Stimulated activated CD8-positive, alpha-beta memory T cell treated with anti-CD3 and anti-CD28 coated beads, Interleukin-4, amount 100 ng/mL, for 48 hours (primary cell): ENCODE measurements around the gene TXNRD1.
A peak's percentile ranks its signal among the peaks of the same experiment; 100 is the strongest.

Experiments used
- DNase-seq: peaks from one replicate; pipeline ENCODE4 v3.0.0-alpha.2; 2020

Gene TXNRD1

DNA sequence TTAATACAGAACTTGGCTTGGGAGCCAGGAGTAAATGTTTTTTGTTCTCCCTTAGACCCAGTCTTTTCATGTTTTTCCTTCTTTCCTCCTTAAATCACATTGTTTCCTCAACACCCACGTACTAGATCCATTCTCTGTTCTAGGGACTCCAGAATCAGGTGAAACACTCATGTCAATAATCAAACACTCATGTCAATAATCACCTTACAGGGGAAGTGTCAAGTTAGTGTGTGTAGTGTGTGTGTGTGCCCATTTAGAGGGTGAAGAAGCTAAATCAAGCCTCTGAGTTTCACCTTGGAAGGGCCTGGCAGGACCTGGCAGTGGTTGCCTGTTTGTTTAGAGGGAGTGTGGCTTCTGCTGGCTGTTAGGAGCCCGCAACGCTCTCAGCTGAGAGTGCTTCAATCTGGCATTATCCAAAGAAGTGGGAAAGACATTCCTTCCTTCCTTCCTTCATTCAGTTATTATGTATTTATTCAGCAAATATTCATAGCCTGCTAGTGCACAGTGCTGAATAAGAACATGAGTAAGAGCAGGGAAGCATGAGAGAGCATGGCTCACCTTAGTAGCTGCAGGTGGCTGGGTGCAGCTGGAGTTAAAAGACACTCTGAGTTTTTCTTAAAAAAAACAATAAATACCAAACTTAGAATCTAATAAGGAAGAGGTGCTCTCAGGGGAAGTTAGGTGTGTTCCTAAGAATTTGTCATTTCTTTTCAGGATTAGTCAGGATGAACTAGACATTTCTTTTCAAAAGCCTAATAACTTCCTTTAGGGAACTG, 70.3 kb downstream of the TXNRD1 start:
- no peak for DNase-seq

DNA sequence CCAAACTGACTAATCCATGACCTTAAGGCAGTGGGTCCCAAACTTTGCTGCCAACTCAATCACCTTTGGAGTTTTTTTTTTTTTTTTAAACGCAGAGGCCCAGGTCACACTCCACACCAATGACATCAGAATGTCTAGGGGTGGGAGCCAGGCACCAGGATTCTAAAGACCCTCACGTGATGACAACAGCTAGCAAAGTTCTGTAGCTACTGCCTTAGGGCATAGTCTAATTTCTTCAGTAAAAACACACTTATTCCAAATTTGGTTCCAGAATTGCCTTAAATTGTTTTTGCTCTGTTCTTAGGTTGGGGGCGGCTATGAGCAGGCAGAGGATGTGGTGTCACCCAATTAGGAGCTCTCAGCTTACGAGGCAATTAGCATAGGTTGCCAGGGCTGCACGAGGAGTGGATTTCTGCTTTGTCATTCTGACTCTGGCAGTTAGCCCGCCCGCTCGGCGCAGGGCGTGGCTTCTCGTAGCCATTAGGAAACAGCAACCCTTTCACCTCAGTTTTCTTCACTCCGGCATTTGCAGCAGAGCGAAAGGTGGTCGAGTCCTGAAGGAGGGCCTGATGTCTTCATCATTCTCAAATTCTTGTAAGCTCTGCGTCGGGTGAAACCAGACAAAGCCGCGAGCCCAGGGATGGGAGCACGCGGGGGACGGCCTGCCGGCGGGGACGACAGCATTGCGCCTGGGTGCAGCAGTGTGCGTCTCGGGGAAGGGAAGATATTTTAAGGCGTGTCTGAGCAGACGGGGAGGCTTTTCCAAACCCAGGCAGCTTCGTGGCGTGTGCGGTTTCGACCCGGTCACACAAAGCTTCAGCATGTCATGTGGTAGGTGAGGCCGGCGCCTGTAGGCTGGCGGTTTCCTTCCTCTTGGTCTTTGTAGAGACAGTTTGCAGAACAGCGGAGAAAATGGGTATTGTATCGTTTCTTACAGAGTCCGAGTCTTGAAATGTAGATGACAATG, 71.2 kb downstream of the TXNRD1 start:
- peak; percentile 91 for DNase-seq

DNA sequence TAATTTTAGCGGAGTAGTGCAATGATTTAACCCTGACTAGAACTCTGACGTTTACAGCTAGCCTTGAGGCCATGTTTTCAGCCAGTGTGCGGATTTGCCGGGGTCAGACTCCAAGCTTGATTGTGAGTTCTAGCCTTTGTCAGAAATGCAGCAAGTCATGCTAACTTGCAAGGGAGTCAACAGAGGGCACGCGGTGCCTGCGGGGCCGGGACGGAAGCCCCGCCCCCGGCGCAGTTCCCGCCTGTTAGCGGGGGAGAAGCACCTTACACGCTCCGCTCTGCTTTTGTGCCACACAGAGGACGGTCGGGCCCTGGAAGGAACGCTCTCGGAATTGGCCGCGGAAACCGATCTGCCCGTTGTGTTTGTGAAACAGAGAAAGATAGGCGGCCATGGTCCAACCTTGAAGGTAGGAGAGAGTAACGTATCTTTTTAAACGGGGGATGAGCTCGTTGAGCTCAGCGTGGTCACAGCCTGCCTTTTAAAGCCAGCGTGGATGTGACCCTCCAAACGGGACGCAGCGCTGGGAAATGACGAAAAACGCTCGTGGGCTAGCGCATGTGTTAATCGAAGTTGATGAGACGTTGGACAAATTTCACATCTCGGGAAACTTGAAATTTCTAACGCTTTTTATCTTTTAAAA, 73.2 kb downstream of the TXNRD1 start:
- peak; percentile 88 for DNase-seq

DNA sequence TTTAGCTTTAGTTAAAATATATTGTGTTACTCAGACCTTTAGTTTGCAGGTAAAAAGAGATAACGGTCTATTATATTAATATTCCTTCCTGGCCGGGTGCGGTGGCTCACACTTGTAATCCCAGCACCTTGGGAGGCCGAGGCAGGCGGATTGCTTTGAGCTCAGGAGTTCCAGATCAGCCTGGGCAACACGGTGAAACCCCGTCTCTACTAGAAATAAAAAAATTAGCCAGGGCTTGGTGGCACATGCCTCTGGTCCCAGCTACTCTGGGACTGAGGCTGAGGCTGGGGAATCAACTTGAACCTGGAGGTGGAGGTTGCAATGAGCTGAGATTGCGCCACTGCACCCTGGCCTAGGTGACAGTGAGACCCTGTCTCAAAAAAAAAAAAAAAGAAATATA, 74.7 kb downstream of the TXNRD1 start:
- no peak for DNase-seq

DNA sequence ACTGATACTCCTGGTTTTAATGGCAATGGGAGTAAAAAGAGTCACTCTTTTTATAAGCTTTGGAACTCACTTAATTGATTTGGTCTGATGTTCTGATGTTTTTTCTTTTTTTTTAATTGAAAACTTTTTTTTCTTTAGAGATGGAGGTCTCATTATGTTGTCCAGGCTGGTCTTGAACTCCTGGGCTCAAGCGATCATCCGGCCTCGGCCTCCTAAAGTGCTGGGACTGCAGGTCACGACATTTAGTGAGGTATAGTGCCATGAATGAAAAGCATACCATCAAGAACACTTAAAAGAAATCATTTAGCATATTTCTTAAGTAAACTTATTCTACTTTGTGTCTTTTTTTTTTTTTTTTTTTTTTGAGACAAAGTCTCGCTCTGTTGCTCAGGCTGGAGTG, 75.3 kb downstream of the TXNRD1 start:
- DNase-seq, result no peak

DNA sequence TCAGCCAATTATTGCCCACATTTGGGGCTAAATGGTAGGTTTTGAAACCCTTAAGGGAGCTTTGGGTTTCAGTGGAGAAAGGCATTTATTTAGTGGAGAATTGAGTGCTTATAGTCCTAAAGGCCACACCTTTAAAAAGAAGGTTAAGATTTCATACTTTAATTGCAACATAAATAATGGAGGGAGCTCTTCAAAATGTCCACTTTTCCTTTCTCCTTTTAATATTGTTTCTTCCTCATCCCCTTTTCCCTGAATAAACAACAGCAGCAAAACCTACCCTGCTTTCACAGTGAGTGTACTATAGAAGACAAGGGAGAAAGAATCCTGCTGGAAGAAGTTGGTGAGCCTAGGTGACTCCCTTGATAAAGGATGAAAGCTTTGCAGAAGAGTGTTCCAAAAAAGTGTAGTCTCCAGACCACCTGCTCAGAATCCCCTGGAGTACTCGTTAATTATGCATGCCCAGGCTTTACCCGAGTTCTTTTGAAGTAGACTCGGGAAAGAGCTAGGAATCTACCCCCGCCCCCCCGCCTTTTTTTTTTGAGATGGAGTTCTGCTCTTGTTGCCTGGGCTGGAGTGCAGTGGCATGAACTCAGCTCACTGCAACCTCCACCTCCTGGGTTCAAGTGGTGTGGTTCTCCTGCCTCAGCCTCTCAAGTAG, 76.4 kb downstream of the TXNRD1 start:
- no peak for DNase-seq

DNA sequence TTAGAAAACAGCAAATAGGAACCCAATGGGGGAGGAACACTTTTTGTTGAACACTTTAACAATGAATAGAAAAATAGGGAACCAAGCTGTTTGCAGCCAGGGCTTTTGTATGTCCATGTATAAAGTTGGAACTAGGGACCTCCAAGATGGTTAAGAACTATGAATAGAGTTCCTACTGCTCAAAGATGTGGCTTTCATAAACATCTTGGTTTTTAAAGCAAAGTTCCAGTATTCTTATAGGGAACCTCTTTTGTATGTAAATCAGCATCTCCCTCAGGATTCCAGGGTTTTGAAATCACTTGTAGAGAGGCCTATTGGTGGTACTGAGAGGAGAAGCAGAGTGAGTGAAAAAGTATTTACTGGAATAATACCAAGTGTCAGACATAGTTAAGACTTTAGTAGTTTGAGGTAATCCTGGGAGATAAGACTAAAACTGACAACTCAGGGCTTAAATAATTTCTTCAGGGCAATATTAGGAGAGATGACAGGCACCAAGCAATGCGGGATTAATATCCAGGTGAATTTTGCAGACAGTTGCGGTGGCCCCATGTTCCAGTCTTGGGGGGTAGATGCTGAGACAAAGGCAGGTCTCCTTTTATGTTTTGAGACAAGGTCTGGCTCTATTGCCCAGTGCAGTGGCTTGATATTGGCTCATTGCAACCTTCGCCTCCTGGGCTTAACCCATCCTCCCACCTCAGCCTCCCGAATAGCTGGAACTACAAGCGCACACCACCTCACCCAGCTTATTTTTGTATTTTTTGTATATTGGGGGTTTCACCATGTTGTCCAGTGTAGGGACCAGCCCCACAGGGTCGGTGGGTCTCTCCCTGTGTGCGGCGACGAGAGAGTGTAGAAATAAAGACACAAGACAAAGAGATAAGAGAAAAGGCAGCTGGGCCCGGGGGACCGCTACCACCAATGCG, 77.6 kb downstream of the TXNRD1 start:
- DNase-seq, result no peak

DNA sequence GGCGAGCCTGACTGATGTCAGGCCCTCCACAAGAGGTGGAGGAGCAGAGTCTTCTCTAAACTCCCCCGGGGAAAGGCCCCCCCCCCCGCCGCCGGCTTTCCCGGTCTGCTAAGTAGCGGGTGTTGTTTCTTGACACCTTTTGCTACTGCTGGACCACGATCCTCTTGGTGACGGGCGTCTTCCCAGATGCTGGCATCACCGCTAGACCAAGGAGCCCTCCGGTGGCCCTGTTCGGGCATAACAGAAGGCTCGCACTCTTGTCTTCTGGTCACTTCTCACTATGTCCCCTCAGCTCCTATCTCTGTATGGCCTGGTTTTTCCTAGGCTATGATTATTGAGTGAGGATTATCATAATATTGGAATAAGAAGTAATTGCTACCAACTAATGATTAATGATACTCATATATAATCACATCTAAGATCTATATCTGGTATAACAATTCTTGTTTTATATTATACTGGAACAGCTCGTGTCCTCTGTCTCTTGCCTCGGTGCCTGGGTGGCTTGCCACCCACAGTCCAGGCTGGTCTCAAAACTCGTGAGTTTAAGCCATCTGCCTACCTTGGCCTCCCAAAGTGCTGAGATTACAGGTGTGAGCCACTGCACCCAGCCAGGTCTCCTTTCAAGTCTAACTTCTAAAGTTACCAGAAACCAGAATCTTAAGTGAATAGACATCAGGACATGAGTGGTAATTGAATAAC, 78.7 kb downstream of the TXNRD1 start:
- peak; percentile 41 for DNase-seq

DNA sequence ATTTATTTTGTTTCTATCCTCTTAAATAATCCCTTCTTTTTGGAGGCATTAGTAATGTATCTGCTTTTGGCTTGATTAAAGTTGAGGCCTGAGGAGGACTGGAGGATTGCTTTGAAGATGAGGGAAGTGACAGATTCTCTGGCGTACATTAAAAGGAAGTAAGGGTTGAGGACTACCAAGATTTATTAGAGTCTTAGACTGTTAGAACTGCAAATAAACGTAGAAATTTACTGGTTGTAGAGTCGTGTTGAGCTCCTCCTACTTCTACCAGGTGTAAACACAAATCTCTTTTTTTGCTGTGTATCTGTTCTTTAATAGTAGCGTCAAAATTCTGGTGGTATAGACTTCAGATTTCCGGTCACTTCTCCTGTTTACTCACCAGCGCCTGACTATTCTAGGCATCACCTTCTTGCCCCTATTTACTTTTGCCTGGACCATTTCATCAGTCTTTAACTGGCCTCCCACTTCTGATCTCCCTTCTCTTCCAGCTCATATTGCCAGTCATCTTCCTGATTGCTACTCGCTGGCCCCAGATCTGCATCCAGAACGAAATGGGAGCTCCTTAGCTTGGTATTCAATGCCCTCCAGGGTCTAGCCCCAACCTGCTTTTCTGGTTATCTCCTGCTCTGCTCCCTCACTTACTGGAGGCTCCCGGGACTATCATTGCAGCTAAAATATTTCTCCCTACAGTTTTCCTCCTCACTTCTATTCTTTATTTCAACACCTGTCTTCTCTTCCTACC, 79.5 kb downstream of the TXNRD1 start:
- no peak for DNase-seq

DNA sequence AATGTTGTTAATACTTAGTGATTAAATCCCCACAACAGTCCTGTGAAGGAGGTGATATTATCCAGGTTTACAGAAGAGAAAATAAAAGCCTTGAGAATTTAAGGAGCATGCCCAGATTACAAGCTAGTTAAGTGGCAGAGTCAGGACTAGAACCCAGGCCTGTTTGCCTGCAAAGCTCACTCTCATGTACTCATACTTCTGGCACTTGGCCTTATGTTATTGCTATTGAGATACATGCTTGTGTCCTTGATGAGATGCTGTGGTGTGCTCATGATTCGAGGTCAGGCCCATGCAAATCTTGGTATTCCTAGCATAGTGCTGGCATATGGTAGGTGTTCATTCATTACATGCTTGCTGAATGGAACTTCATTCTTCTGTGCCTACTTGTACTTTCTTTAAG, 80.4 kb downstream of the TXNRD1 start:
- no peak for DNase-seq

DNA sequence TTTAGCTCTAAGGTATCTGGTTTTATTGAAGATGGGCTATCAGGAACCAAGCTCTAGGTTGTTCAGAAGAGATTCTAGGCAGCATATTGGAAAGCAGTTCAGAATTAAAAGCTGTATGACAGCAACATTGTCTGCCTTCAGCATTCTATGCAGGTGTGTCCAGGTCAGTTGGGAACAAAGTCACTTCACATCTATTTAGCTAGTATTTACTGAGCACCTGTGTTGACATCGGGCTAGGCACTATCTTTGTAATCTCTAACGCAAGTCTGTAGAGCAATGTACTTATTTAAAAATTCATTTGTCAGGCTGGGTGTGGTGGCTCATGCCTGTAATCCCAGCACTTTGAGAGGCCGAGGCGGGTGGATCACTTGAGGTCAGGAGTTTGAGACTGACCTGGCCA, 81.1 kb downstream of the TXNRD1 start:
- no peak for DNase-seq

DNA sequence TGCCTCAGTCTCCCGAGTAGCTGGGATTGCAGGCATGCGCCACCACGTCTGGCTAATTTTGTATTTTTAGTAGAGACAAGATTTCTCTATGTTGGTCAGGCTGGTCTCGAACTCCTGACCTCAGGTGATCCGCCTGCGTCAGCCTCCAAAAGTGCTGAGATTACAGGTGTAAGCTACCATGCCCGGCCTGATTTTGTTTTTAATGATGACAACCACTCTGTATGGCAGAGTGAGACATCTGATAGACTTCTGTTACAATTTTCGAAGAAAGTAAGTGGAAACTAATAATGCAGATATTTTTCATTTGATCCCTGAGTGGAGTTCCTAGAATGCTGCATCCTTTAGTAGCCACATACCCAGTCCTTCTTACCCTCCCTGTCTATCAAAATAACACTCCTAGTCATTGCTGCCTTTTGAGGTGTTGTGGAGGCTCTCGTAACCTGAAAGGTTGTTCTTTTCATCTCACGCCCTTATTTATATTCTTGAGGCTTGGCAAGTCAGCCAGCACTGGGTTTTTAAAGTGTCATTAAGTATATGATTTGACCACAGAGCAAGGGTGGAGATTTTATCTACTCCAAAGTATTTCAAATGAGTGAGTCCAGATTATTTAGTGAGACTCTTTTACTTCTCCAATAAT, 82.0 kb downstream of the TXNRD1 start:
- no peak for DNase-seq

DNA sequence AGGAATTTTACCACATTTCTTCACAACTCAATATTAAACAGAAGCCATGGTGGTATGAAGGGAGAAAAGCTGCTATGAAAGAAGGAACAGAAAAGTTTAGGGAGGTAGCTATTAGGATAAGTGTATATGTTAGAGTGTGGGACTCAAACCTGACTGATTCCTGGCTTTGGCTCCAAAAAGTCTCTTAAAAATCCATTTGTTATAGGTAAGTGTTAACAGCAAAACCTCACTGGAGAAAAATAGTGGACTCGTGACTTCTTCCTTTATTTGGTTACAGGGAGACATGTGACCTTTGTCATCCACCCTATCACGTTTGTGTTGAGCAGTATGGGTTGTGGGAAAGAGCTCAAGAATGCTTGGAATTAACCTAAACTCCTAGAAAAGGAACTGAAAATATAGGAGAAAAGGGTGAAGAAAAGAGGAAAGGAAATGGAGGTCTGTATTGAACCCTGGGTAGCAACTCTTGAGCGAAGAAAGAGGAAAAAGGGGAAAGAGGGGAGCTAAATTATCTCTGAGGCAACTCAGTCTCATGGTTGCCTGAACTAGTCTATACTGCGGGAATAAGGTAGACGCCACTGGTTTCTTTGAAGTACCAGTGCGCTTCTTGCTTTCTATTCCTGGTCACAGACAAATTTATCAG, 84.4 kb downstream of the TXNRD1 start:
- DNase-seq, result no peak

DNA sequence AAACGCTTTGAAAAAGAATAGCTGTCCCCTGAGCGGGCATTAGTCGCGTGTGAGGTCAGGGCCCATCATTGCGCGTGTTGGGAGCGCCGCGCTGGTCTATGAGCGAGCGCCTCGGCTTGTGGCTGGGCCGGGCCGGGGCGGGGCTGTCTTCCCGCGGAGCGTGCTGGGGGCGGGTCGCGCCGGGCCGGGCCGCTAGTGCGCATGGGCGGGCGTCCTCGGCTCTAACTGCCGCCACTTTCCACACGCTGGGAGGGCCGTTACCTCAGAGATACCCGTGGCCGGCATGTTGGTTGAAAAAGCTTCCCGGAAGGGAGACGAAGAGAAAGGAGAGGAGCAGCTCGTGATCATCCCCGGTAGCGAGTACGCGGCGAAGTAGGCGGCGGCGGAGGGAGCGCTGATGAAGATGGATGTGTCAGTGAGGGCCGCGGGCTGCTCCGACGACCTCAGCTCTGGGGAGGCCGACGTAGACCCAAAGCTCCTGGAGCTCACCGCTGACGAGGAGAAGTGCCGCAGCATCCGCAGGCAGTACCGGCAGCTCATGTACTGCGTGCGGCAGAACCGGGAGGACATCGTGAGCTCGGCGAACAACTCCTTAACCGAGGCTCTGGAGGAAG, 88.1 kb downstream of the TXNRD1 start, which contains the start of gene EID3:
TSS of gene EID3 (plus strand) at position 202 of the 614 bp plus-strand sequence. CDS start at position 398, 196 bp downstream.
- DNase-seq, result peak; percentile 94

DNA sequence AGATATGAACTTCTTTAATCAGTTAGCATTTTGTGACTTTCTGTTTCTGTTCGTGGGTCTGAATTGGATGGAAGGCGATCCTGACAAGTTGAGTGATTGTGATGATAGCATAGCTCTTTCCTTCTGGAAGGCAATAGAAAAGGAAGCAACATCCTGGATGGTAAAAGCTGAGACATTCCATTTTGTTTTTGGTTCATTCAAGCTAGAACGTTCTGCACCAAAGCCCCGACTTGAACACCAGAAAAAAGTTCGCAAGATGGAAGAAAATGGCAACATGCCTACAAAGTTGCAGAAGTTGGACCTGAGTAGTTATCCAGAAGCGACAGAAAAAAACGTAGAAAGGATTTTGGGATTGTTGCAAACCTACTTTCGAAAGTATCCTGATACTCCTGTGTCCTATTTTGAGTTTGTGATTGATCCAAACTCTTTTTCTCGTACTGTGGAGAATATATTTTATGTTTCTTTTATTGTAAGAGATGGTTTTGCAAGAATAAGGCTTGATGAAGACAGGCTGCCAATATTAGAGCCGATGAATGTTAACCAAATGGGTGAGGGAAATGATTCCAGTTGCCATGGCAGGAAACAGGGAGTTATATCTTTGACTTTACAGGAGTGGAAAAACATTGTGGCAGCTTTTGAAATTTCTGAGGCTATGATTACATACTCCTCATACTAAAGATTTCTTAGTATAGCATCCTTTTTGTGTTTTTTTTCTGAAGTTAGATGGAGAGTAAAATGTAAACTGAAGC, 88.9 kb downstream of the TXNRD1 start:
- DNase-seq, result no peak

DNA sequence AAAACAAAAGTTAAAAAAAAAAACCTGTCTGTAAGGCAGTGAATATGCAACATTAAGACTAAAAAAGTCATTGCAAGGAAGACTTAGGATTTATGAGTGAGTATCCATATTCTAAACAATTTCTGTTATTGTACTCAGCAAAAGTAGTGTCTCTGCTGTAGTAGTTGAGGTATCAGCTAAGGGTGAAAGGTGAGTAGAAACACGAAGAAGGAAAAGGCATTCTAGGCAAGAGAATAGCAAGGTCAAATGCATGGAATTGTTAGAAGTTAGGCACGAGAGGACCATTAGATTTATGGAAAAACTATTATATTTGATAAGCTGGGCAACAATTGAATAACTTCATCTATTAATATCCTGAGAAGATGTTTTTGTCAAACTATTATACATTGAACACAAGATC, 89.8 kb downstream of the TXNRD1 start:
- no peak for DNase-seq

DNA sequence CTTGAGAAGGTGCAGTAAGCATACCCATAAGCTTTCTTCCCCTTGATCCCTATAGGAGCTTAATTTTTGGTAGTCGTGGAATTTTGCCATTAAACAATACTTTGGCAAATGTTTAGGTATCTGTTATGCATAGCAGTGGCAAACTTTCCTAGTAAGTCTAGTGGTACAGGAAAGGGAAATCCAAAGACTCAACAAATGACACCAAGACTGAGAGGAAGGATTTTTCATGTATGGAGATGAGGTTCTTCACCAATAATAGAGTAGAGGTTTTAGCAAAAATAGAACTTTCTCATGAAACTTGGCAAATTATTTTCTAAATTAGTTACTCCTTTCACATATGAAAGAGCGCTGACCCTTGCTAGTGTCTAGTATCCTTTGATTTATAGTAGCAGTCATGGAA, 90.8 kb downstream of the TXNRD1 start:
- no peak for DNase-seq
